Smooth muscle cell (in vitro differentiated cells): Measurements from ENCODE around the gene PTPRK. TPM values are rescaled to one million over a fixed set of nuclear protein-coding genes. Genes with fewer than 3 reads are reported as not detected.
"Not testable (repeated sequence)": the region's sequence is repeated elsewhere in the genome, so short reads cannot be mapped to it uniquely, and the experiment has no call there.

Source experiments
- DNase-seq: peaks from one replicate; lab custom pipeline; 2025; ENCODE audit not compliant: unreplicated experiment; lab: John Stamatoyannopoulos, UW
- H2AFZ ChIP-seq: fragments of 200-600 bp; sonication (generic); 2 replicates; pipeline ENCODE4 v1.6.0; 2016; ENCODE audit warnings: antibody characterized with exemption, low read depth, mild to moderate bottlenecking
- H3F3A ChIP-seq: fragments of 200-600 bp; sonication (generic); 2 replicates; pipeline ENCODE4 v1.6.0; 2017; ENCODE audit warnings: antibody characterized with exemption, low read depth
- H3K27ac ChIP-seq: fragments of 200-600 bp; sonication (generic); 2 replicates; pipeline ENCODE4 v1.5.1; 2016; ENCODE audit warnings: low read depth, mild to moderate bottlenecking
- H3K27me3 ChIP-seq: fragments of 200-600 bp; sonication (generic); 2 replicates; pipeline ENCODE4 v1.6.1; 2016; ENCODE audit warnings: low read depth, mild to moderate bottlenecking
- H3K36me3 ChIP-seq: fragments of 200-600 bp; sonication (generic); 2 replicates; pipeline ENCODE4 v1.5.1; 2016; ENCODE audit warnings: low read depth
- H3K4me1 ChIP-seq: fragments of 200-600 bp; sonication (generic); 2 replicates; pipeline ENCODE4 v1.5.1; 2016; ENCODE audit warnings: low read depth
- H3K4me2 ChIP-seq: fragments of 200-600 bp; sonication (generic); 2 replicates; pipeline ENCODE4 v1.6.0; 2016; ENCODE audit warnings: mild to moderate bottlenecking
- H3K4me3 ChIP-seq: fragments of 200-600 bp; sonication (generic); 2 replicates; pipeline ENCODE4 v1.5.1; 2016; ENCODE audit warnings: mild to moderate bottlenecking
- H3K79me2 ChIP-seq: fragments of 200-600 bp; sonication (generic); 2 replicates; pipeline ENCODE4 v1.6.0; 2016; ENCODE audit warnings: low read depth, mild to moderate bottlenecking
- H3K9ac ChIP-seq: fragments of 200-600 bp; sonication (generic); 2 replicates; pipeline ENCODE4 v1.6.0; 2016; ENCODE audit warnings: low read depth
- H3K9me3 ChIP-seq: fragments of 200-600 bp; sonication (generic); replicated peaks from 2 replicates; pipeline ENCODE4 v1.5.1; 2016; ENCODE audit warnings: low read depth
- H4K20me1 ChIP-seq: fragments of 200-600 bp; sonication (generic); 2 replicates; pipeline ENCODE4 v1.6.0; 2016; ENCODE audit warnings: low read depth
- CTCF ChIP-seq: fragments of 200-600 bp; sonication (generic); IDR thresholded peaks from 2 replicates; pipeline ENCODE4 v1.5.1; 2017; ENCODE audit warnings: borderline replicate concordance, mild to moderate bottlenecking, antibody characterized with exemption; ENCODE audit not compliant: insufficient read depth, poor library complexity, severe bottlenecking
- WGBS: methylation state at CpG from one replicate; pipeline ENCODE4 v1.1.7; 2016; ENCODE audit warnings: low lambda C conversion rate; 5-methylcytosine and 5-hydroxymethylcytosine counted together
- polyA plus RNA-seq: library from polyadenylated mRNA; unstranded; fragments of >200 nt; fragmentation: Nextera tagmentation; extraction: Ambion mirVana; gene quantifications from 2 replicates; pipeline ENCODE4 v1.2.1, GENCODE V29; 2016
- total RNA-seq: library from RNA; depleted of rRNA; stranded (reverse); fragments of >200 nt; gene quantifications from 2 replicates; pipeline ENCODE4 v1.2.3, GENCODE V29; 2014

Gene PTPRK
- total and polyA plus RNA-seq, 2 experiments from 2014 or later, result 21.7 to 50.4 TPM

- H3K27ac ChIP-seq, result no peak overlapping the region
- no peaks in the 10 kb centered on the region for H3K9me3 ChIP-seq
- 62% methylated on average over 1 of the region's 1 CpG for WGBS
- H3K4me2 ChIP-seq, result no peak overlapping the region
- H3K4me3 ChIP-seq, result no peak overlapping the region
- no peaks in the 10 kb centered on the region for H3K27me3 ChIP-seq
- no peak for DNase-seq
- H4K20me1 ChIP-seq, result no peaks in the 10 kb centered on the region
- H3F3A ChIP-seq, result no peaks in the 10 kb centered on the region
- H3K9ac ChIP-seq, result no peak overlapping the region
- H2AFZ ChIP-seq, result no peak overlapping the region
- H3K79me2 ChIP-seq, result no peaks in the 10 kb centered on the region
- TF ChIP-seq CTCF, result no peak
- H3K36me3 ChIP-seq, result peaks cover 5% of the 10 kb centered on the region
- no peaks in the 10 kb centered on the region for H3K4me1 ChIP-seq
Measured at GRCh38 chr6:127990074-127990473, 530.3 kb downstream of the PTPRK start.

- no peak overlapping the region for H2AFZ ChIP-seq
- H3F3A ChIP-seq, result no peaks in the 10 kb centered on the region
- H3K4me2 ChIP-seq, result no peak overlapping the region
- no peaks in the 10 kb centered on the region for H3K79me2 ChIP-seq
- no peaks in the 10 kb centered on the region for H3K27me3 ChIP-seq
- H3K4me1 ChIP-seq, result no peaks in the 10 kb centered on the region
- H3K9me3 ChIP-seq, result no peaks in the 10 kb centered on the region
- no peak for TF ChIP-seq CTCF
- no peak overlapping the region for H3K27ac ChIP-seq
- H4K20me1 ChIP-seq, result no peaks in the 10 kb centered on the region
- H3K4me3 ChIP-seq, result no peak overlapping the region
- no peak overlapping the region for H3K9ac ChIP-seq
- H3K36me3 ChIP-seq, result peaks cover 6% of the 10 kb centered on the region
- no peak for DNase-seq
- 97% methylated on average over 5 of the region's 5 CpGs for WGBS
Measured at GRCh38 chr6:127980996-127981395, 539.4 kb downstream of the PTPRK start.

- not testable (repeated sequence) for H2AFZ ChIP-seq, H3K9ac ChIP-seq, H3F3A ChIP-seq, H3K27ac ChIP-seq, H3K36me3 ChIP-seq, H4K20me1 ChIP-seq, H3K27me3 ChIP-seq, H3K4me2 ChIP-seq, H3K4me3 ChIP-seq, H3K9me3 ChIP-seq, DNase-seq, H3K4me1 ChIP-seq, H3K79me2 ChIP-seq
- 100% methylated on average over 2 of the region's 2 CpGs for WGBS
Measured at GRCh38 chr6:127978185-127978584, 542.2 kb downstream of the PTPRK start.

- Histone ChIP-seq H3K9ac (no peak overlapping the region), H3K4me3 (no peak overlapping the region), H3K79me2 (no peaks in the 10 kb centered on the region), H2AFZ (no peak overlapping the region), H4K20me1 (no peaks in the 10 kb centered on the region), H3K4me2 (no peak overlapping the region), H3F3A (no peaks in the 10 kb centered on the region), H3K27me3 (no peaks in the 10 kb centered on the region), H3K9me3 (no peaks in the 10 kb centered on the region), H3K36me3 (peaks cover 8% of the 10 kb centered on the region), H3K27ac (no peak overlapping the region), H3K4me1 (no peaks in the 10 kb centered on the region)
- TF ChIP-seq CTCF, result no peak
- DNase-seq, result no peak
- 95% methylated on average over 4 of the region's 4 CpGs for WGBS
Measured at GRCh38 chr6:127976796-127977195, 543.6 kb downstream of the PTPRK start.
